ENCODE measurements around the gene DGLUCY. TPM values are rescaled to one million over a fixed set of nuclear protein-coding genes. Genes with fewer than 3 reads are reported as not detected.

Gene DGLUCY
- total RNA-seq, 1 experiment from 2014 or later = 67.0 TPM

- BruUV-seq (replicated peaks) = no TSS peak
- H3K9ac ChIP-seq (ENCODE audit: low read length) = no peak overlapping the region
- H3K36me3 ChIP-seq (ENCODE audit: control insufficient read depth in 1 of 2, insufficient read depth in 2 of 2, low read length in 2 of 2) = peaks cover 16 to 25% of the 10 kb centered on the region in 2 experiments; a peak in 3 of 4 replicates
- H4K20me1 ChIP-seq (ENCODE audit: insufficient read depth) = no peaks in the 10 kb centered on the region
- ChIA-PET RAD21 (ENCODE audit: low non-redundant PET in 1 of 2, low total read pairs in 2 of 2, uncharacterized antibody in 2 of 2, unreplicated experiment in 2 of 2) (interaction anchor here (0.6 to 1.9 kb wide), 5 partner anchors 44 to 271 kb away, joined by 3 to 12 read pairs (median 4); partner anchors contain the start of gene RPS6KA5 (in 1 of the 2)), CTCF (interaction anchor here (0.6 to 3.9 kb wide), 27 partner anchors 11 to 738 kb away, joined by 3 to 54 read pairs (median 3); partner anchors contain the start of gene RPS6KA5), POLR2A (no interaction called here)
- H3K4me1 ChIP-seq (ENCODE audit: control insufficient read depth in 1 of 2, insufficient read depth in 2 of 2, low read length in 2 of 2) = no peaks in the 10 kb centered on the region
- H3K79me2 ChIP-seq (ENCODE audit: insufficient read depth, low read length) = no peaks in the 10 kb centered on the region
- no peaks in the 10 kb centered on the region for H3K9me3 ChIP-seq (ENCODE audit: control insufficient read depth in 1 of 2, insufficient read depth in 1 of 2, low read depth in 1 of 2, low read length in 2 of 2)
- no peaks in the 10 kb centered on the region for H3K9me2 ChIP-seq (ENCODE audit: insufficient read depth)
- no peak overlapping the region for H2AFZ ChIP-seq (ENCODE audit: low read depth, low read length, poor library complexity, severe bottlenecking)
- H3K27ac ChIP-seq (ENCODE audit: low read depth, low read length) = no peak overlapping the region
- H3K27me3 ChIP-seq (ENCODE audit: insufficient read depth, low read length) = no peaks in the 10 kb centered on the region
- no peak overlapping the region for H3K4me2 ChIP-seq (ENCODE audit: low read length)
- TF ChIP-seq EZH2phosphoT487 (IDR thresholded peaks at IDR 0.05; ENCODE audit: borderline replicate concordance) (no peak), RAD21 (IDR thresholded peaks at IDR 0.05; ENCODE audit: low read depth) (peak; percentile 87), TCF7L2 (IDR thresholded peaks at IDR 0.05; ENCODE audit: borderline replicate concordance, extremely low read depth, insufficient read depth, insufficient read length) (no peak), CTCF (IDR thresholded peaks at IDR 0.05 in 2 of 3, conservative IDR thresholded peaks at IDR 0.05 in 1 of 3; ENCODE audit: borderline replicate concordance in 1 of 3, insufficient read depth in 1 of 3, low read depth in 2 of 3, low read length in 2 of 3) (peak; percentile 65 to 82 (median 81)), EGR1 (IDR thresholded peaks at IDR 0.05; ENCODE audit: low read depth) (no peak)
- intact Hi-C loops (cut with micrococcal nuclease) = loop anchor here (1.0 kb wide), 1 partner anchor 270 kb away; no protein-coding TSS in a partner anchor
- peak; percentile 92 for ATAC-seq
- H3K4me3 ChIP-seq (replicated peaks in 1 of 2; ENCODE audit: low read depth in 1 of 2, low read length in 2 of 2) = no peak overlapping the region
- peak; percentile 45 for DNase-seq (ENCODE audit: low read depth, low spot score)
Measured at GRCh38 chr14:91173221-91173670, 59.4 kb downstream of the DGLUCY start.

GRCh38 chr14:91173904-91174303, 60.0 kb downstream of the DGLUCY start:
- no peak for DNase-seq (ENCODE audit: low read depth, low spot score)

More at GRCh38 chr14:91173904-91174303, 60.0 kb downstream of the DGLUCY start:
- Histone ChIP-seq H2AFZ (ENCODE audit: low read depth, low read length, poor library complexity, severe bottlenecking) (no peak overlapping the region), H3K36me3 (ENCODE audit: control insufficient read depth in 1 of 2, insufficient read depth in 2 of 2, low read length in 2 of 2) (peaks cover 14 to 25% of the 10 kb centered on the region in 2 experiments), H3K27ac (ENCODE audit: low read depth, low read length) (no peak overlapping the region), H3K9ac (ENCODE audit: low read length) (no peak overlapping the region), H3K4me3 (replicated peaks in 1 of 2; ENCODE audit: low read depth in 1 of 2, low read length in 2 of 2) (no peak overlapping the region), H3K9me2 (ENCODE audit: insufficient read depth) (no peaks in the 10 kb centered on the region), H3K27me3 (ENCODE audit: insufficient read depth, low read length) (no peaks in the 10 kb centered on the region), H3K9me3 (ENCODE audit: control insufficient read depth in 1 of 2, insufficient read depth in 1 of 2, low read depth in 1 of 2, low read length in 2 of 2) (no peaks in the 10 kb centered on the region), H4K20me1 (ENCODE audit: insufficient read depth) (no peaks in the 10 kb centered on the region), H3K79me2 (ENCODE audit: insufficient read depth, low read length) (no peaks in the 10 kb centered on the region), H3K4me1 (ENCODE audit: control insufficient read depth in 1 of 2, insufficient read depth in 2 of 2, low read length in 2 of 2) (no peaks in the 10 kb centered on the region), H3K4me2 (ENCODE audit: low read length) (no peak overlapping the region)
- ATAC-seq = no peak
- ChIA-PET CTCF (interaction anchor here (1.1 to 3.9 kb wide), 8 partner anchors 11 to 737 kb away, joined by 3 to 54 read pairs (median 4); no protein-coding TSS in a partner anchor), RAD21 (ENCODE audit: low non-redundant PET in 1 of 2, low total read pairs in 2 of 2, uncharacterized antibody in 2 of 2, unreplicated experiment in 2 of 2) (interaction anchor here in 1 of 2 experiments (0.8 to 1.9 kb wide), 2 partner anchors 271 to 272 kb away, joined by 4 to 12 read pairs; no protein-coding TSS in a partner anchor), POLR2A (no interaction called here)
- intact Hi-C loops (cut with micrococcal nuclease) = loop anchor here (1.0 kb wide), 1 partner anchor 271 kb away; no protein-coding TSS in a partner anchor
- no TSS peak for BruUV-seq (replicated peaks)
- TF ChIP-seq EZH2 (IDR thresholded peaks at IDR 0.05) (no peak), ZNF274 (IDR thresholded peaks at IDR 0.05; ENCODE audit: low read depth, low read length) (no peak), YY1 (IDR thresholded peaks at IDR 0.05; ENCODE audit: extremely low read depth, insufficient replicate concordance, low read depth, low read length) (no peak), CTCF (IDR thresholded peaks at IDR 0.05 in 2 of 3, conservative IDR thresholded peaks at IDR 0.05 in 1 of 3; ENCODE audit: borderline replicate concordance in 1 of 3, insufficient read depth in 1 of 3, low read depth in 2 of 3, low read length in 2 of 3) (no peak), ATF3 (IDR thresholded peaks at IDR 0.05) (no peak)
